ENCODE results near the gene ZFP90.

DNA sequence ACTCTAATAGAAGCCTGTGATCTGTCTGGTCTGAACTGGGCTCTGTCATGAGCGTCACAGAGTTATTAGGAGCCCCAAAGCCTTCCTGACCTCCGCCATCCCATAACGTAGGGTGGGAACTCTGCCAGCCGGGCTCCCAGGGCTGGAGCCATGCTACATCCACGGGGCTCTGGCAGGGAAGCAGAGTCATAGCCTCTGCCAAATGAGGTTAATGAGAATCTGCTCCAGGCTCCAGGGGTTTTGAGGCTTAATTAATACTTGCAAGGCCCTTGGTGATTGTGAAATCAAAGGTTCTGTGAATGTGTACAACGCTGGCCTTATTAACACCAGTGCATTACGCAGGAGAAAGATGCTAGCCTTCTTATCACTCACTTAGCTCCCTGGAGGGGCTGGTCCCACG is 42.4 kb upstream of the ZFP90 start:
- no peak for TF ChIP-seq POLR2A (IDR thresholded peaks at IDR 0.05)
- TF ChIP-seq, protein P1, sequence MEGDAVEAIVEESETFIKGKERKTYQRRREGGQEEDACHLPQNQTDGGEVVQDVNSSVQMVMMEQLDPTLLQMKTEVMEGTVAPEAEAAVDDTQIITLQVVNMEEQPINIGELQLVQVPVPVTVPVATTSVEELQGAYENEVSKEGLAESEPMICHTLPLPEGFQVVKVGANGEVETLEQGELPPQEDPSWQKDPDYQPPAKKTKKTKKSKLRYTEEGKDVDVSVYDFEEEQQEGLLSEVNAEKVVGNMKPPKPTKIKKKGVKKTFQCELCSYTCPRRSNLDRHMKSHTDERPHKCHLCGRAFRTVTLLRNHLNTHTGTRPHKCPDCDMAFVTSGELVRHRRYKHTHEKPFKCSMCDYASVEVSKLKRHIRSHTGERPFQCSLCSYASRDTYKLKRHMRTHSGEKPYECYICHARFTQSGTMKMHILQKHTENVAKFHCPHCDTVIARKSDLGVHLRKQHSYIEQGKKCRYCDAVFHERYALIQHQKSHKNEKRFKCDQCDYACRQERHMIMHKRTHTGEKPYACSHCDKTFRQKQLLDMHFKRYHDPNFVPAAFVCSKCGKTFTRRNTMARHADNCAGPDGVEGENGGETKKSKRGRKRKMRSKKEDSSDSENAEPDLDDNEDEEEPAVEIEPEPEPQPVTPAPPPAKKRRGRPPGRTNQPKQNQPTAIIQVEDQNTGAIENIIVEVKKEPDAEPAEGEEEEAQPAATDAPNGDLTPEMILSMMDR (IDR thresholded peaks at IDR 0.05) = no peak
